ENCODE data around the gene OR4X2.

DNA sequence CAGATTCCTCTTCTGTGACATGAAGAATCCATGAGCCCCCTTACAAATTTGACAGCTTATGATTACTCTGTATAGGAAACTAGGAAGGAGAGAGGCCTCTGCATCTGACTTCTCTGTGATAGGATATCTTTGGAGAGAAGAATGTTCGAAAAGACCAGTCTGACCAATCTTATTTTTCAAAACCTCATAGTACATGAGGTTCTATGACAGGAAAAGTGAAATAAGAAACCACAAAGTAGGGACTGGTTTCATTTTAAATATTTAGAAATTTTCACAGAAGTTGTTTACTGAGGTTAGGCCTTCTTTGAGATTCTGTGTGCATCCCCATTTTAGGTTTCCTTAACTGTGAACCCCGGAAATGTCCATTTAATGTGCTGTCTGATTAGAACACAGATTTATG lies 16.7 kb downstream of the OR4X2 start:
- TF ChIP-seq, protein P1, sequence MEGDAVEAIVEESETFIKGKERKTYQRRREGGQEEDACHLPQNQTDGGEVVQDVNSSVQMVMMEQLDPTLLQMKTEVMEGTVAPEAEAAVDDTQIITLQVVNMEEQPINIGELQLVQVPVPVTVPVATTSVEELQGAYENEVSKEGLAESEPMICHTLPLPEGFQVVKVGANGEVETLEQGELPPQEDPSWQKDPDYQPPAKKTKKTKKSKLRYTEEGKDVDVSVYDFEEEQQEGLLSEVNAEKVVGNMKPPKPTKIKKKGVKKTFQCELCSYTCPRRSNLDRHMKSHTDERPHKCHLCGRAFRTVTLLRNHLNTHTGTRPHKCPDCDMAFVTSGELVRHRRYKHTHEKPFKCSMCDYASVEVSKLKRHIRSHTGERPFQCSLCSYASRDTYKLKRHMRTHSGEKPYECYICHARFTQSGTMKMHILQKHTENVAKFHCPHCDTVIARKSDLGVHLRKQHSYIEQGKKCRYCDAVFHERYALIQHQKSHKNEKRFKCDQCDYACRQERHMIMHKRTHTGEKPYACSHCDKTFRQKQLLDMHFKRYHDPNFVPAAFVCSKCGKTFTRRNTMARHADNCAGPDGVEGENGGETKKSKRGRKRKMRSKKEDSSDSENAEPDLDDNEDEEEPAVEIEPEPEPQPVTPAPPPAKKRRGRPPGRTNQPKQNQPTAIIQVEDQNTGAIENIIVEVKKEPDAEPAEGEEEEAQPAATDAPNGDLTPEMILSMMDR (IDR thresholded peaks at IDR 0.05): no peak
- TF ChIP-seq, protein P2, sequence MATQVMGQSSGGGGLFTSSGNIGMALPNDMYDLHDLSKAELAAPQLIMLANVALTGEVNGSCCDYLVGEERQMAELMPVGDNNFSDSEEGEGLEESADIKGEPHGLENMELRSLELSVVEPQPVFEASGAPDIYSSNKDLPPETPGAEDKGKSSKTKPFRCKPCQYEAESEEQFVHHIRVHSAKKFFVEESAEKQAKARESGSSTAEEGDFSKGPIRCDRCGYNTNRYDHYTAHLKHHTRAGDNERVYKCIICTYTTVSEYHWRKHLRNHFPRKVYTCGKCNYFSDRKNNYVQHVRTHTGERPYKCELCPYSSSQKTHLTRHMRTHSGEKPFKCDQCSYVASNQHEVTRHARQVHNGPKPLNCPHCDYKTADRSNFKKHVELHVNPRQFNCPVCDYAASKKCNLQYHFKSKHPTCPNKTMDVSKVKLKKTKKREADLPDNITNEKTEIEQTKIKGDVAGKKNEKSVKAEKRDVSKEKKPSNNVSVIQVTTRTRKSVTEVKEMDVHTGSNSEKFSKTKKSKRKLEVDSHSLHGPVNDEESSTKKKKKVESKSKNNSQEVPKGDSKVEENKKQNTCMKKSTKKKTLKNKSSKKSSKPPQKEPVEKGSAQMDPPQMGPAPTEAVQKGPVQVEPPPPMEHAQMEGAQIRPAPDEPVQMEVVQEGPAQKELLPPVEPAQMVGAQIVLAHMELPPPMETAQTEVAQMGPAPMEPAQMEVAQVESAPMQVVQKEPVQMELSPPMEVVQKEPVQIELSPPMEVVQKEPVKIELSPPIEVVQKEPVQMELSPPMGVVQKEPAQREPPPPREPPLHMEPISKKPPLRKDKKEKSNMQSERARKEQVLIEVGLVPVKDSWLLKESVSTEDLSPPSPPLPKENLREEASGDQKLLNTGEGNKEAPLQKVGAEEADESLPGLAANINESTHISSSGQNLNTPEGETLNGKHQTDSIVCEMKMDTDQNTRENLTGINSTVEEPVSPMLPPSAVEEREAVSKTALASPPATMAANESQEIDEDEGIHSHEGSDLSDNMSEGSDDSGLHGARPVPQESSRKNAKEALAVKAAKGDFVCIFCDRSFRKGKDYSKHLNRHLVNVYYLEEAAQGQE (IDR thresholded peaks at IDR 0.05; ENCODE audit: insufficient read depth in 1 of 2, low read depth in 2 of 2, low read length in 1 of 2): no peak
